Measurements from ENCODE around the gene MYO1E. TPM values are rescaled to one million over a fixed set of nuclear protein-coding genes. Genes with fewer than 3 reads are reported as not detected.
A peak's percentile ranks its signal among the peaks of the same experiment; 100 is the strongest.

MYO1E gene
- polyA plus RNA-seq, 4 donors: 32.3 to 164 (median 104) TPM

GRCh38 chr15:59367022-59367451 is 5.6 kb downstream of the MYO1E start:
- DNase-seq (no peak), FAIRE-seq (no peak)
- no peaks in the 10 kb centered on the region for H3K36me3 ChIP-seq (ENCODE audit: control insufficient read depth in 3 of 3, insufficient read depth in 2 of 3, low read depth in 1 of 3, low read length in 3 of 3)
- no peaks in the 10 kb centered on the region for H3K9me3 ChIP-seq (ENCODE audit: control insufficient read depth in 2 of 2, insufficient read depth in 1 of 2, low read depth in 1 of 2, low read length in 1 of 2)
- H3K27ac ChIP-seq (ENCODE audit: low read depth in 1 of 3, low read length in 2 of 3): no peak overlapping the region
- 82 to 84% (median 83%) methylated on average over 5 of the region's 5 CpGs for WGBS, 3 donors
- H3K27me3 ChIP-seq (ENCODE audit: control insufficient read depth in 3 of 3, insufficient read depth in 3 of 3, low read length in 3 of 3): no peaks in the 10 kb centered on the region
- peaks cover 4 to 5% (median 5%) of the 10 kb centered on the region in 3 donors for H3K4me1 ChIP-seq (ENCODE audit: control insufficient read depth in 3 of 3, insufficient read depth in 2 of 3, low read depth in 1 of 3, low read length in 2 of 3)
- no peak overlapping the region for H3K4me3 ChIP-seq (ENCODE audit: low read depth in 1 of 3, low read length in 3 of 3)

- FAIRE-seq: no peak
- H3K27ac ChIP-seq (ENCODE audit: low read depth in 1 of 3, low read length in 2 of 3): peak overlapping the region in 1 of 3 donors; percentile 30
- DNase-seq: peak; percentile 50 to 56
- no peak overlapping the region for H3K4me3 ChIP-seq (ENCODE audit: low read depth in 1 of 3, low read length in 3 of 3)
- H3K27me3 ChIP-seq (ENCODE audit: control insufficient read depth in 3 of 3, insufficient read depth in 3 of 3, low read length in 3 of 3): no peaks in the 10 kb centered on the region
- H3K4me1 ChIP-seq (ENCODE audit: control insufficient read depth in 3 of 3, insufficient read depth in 2 of 3, low read depth in 1 of 3, low read length in 2 of 3): peaks cover 4 to 5% (median 5%) of the 10 kb centered on the region in 3 donors
- H3K9me3 ChIP-seq (ENCODE audit: control insufficient read depth in 2 of 2, insufficient read depth in 1 of 2, low read depth in 1 of 2, low read length in 1 of 2): no peaks in the 10 kb centered on the region
- 19 to 39% (median 30%) methylated on average over 7 of the region's 7 CpGs for WGBS, 3 donors
- no peaks in the 10 kb centered on the region for H3K36me3 ChIP-seq (ENCODE audit: control insufficient read depth in 3 of 3, insufficient read depth in 2 of 3, low read depth in 1 of 3, low read length in 3 of 3)
These were observed 6.2 kb downstream of the MYO1E start for GRCh38 chr15:59366333-59367021.

GRCh38 chr15:59364248-59364647 is 8.4 kb downstream of the MYO1E start:
- DNase-seq: no peak
- WGBS, 3 donors: 87 to 97% (median 89%) methylated on average over 4 of the region's 4 CpGs
- H3K4me1 ChIP-seq (ENCODE audit: control insufficient read depth in 3 of 3, insufficient read depth in 2 of 3, low read depth in 1 of 3, low read length in 2 of 3): peaks cover 0 to 5% (median 5%) of the 10 kb centered on the region in 3 donors
- no peaks in the 10 kb centered on the region for H3K36me3 ChIP-seq (ENCODE audit: control insufficient read depth in 3 of 3, insufficient read depth in 2 of 3, low read depth in 1 of 3, low read length in 3 of 3)
- no peak overlapping the region for H3K4me3 ChIP-seq (ENCODE audit: low read depth in 1 of 3, low read length in 3 of 3)
- FAIRE-seq: no peak
- H3K9me3 ChIP-seq (ENCODE audit: control insufficient read depth in 2 of 2, insufficient read depth in 1 of 2, low read depth in 1 of 2, low read length in 1 of 2): no peaks in the 10 kb centered on the region
- H3K27ac ChIP-seq (ENCODE audit: low read depth in 1 of 3, low read length in 2 of 3): no peak overlapping the region
- H3K27me3 ChIP-seq (ENCODE audit: control insufficient read depth in 3 of 3, insufficient read depth in 3 of 3, low read length in 3 of 3): no peaks in the 10 kb centered on the region

- Histone ChIP-seq H3K36me3 (ENCODE audit: control insufficient read depth in 3 of 3, insufficient read depth in 2 of 3, low read depth in 1 of 3, low read length in 3 of 3) (peaks cover 0 to 6% (median 0%) of the 10 kb centered on the region in 3 donors), H3K27me3 (ENCODE audit: control insufficient read depth in 3 of 3, insufficient read depth in 3 of 3, low read length in 3 of 3) (no peaks in the 10 kb centered on the region), H3K4me1 (ENCODE audit: control insufficient read depth in 3 of 3, insufficient read depth in 2 of 3, low read depth in 1 of 3, low read length in 2 of 3) (peaks cover 0 to 5% (median 3%) of the 10 kb centered on the region in 3 donors), H3K9me3 (ENCODE audit: control insufficient read depth in 2 of 2, insufficient read depth in 1 of 2, low read depth in 1 of 2, low read length in 1 of 2) (no peaks in the 10 kb centered on the region), H3K4me3 (ENCODE audit: low read depth in 1 of 3, low read length in 3 of 3) (no peak overlapping the region), H3K27ac (ENCODE audit: low read depth in 1 of 3, low read length in 2 of 3) (no peak overlapping the region)
- FAIRE-seq (no peak), DNase-seq (no peak)
- 69 to 85% (median 79%) methylated on average over 2 of the region's 2 CpGs for WGBS, 3 donors
These were observed 10.3 kb downstream of the MYO1E start for GRCh38 chr15:59362331-59362730.

GRCh38 chr15:59360896-59361295 is 11.8 kb downstream of the MYO1E start:
- H3K4me3 ChIP-seq (ENCODE audit: low read depth in 1 of 3, low read length in 3 of 3): no peak overlapping the region
- no peaks in the 10 kb centered on the region for H3K27me3 ChIP-seq (ENCODE audit: control insufficient read depth in 3 of 3, insufficient read depth in 3 of 3, low read length in 3 of 3)
- H3K36me3 ChIP-seq (ENCODE audit: control insufficient read depth in 3 of 3, insufficient read depth in 2 of 3, low read depth in 1 of 3, low read length in 3 of 3): peaks cover 0 to 6% (median 6%) of the 10 kb centered on the region in 3 donors
- no peak overlapping the region for H3K27ac ChIP-seq (ENCODE audit: low read depth in 1 of 3, low read length in 2 of 3)
- H3K4me1 ChIP-seq (ENCODE audit: control insufficient read depth in 3 of 3, insufficient read depth in 2 of 3, low read depth in 1 of 3, low read length in 2 of 3): no peaks in the 10 kb centered on the region
- WGBS, 3 donors: 91 to 98% (median 95%) methylated on average over 2 of the region's 2 CpGs
- FAIRE-seq: no peak
- no peaks in the 10 kb centered on the region for H3K9me3 ChIP-seq (ENCODE audit: control insufficient read depth in 2 of 2, insufficient read depth in 1 of 2, low read depth in 1 of 2, low read length in 1 of 2)
- DNase-seq: no peak

GRCh38 chr15:59360305-59360704 is 12.4 kb downstream of the MYO1E start:
- no peaks in the 10 kb centered on the region for H3K27me3 ChIP-seq (ENCODE audit: control insufficient read depth in 3 of 3, insufficient read depth in 3 of 3, low read length in 3 of 3)
- no peak for DNase-seq
- no peak for FAIRE-seq
- WGBS, 3 donors: 88 to 96% (median 95%) methylated on average over 2 of the region's 2 CpGs
- no peak overlapping the region for H3K27ac ChIP-seq (ENCODE audit: low read depth in 1 of 3, low read length in 2 of 3)
- no peak overlapping the region for H3K4me3 ChIP-seq (ENCODE audit: low read depth in 1 of 3, low read length in 3 of 3)
- H3K36me3 ChIP-seq (ENCODE audit: control insufficient read depth in 3 of 3, insufficient read depth in 2 of 3, low read depth in 1 of 3, low read length in 3 of 3): peaks cover 0 to 6% (median 6%) of the 10 kb centered on the region in 3 donors
- no peaks in the 10 kb centered on the region for H3K9me3 ChIP-seq (ENCODE audit: control insufficient read depth in 2 of 2, insufficient read depth in 1 of 2, low read depth in 1 of 2, low read length in 1 of 2)
- H3K4me1 ChIP-seq (ENCODE audit: control insufficient read depth in 3 of 3, insufficient read depth in 2 of 3, low read depth in 1 of 3, low read length in 2 of 3): peaks cover 0 to 1% (median 0%) of the 10 kb centered on the region in 3 donors

- Histone ChIP-seq H3K4me1 (ENCODE audit: control insufficient read depth in 3 of 3, insufficient read depth in 2 of 3, low read depth in 1 of 3, low read length in 2 of 3) (peaks cover 0 to 11% (median 0%) of the 10 kb centered on the region in 3 donors), H3K27me3 (ENCODE audit: control insufficient read depth in 3 of 3, insufficient read depth in 3 of 3, low read length in 3 of 3) (no peaks in the 10 kb centered on the region), H3K9me3 (ENCODE audit: control insufficient read depth in 2 of 2, insufficient read depth in 1 of 2, low read depth in 1 of 2, low read length in 1 of 2) (no peaks in the 10 kb centered on the region), H3K4me3 (ENCODE audit: low read depth in 1 of 3, low read length in 3 of 3) (no peak overlapping the region), H3K27ac (ENCODE audit: low read depth in 1 of 3, low read length in 2 of 3) (no peak overlapping the region), H3K36me3 (ENCODE audit: control insufficient read depth in 3 of 3, insufficient read depth in 2 of 3, low read depth in 1 of 3, low read length in 3 of 3) (peaks cover 0 to 6% (median 6%) of the 10 kb centered on the region in 3 donors)
- 90 to 94% (median 90%) methylated on average over 7 of the region's 7 CpGs for WGBS, 3 donors
- FAIRE-seq (no peak), DNase-seq (no peak)
These were observed 16.9 kb downstream of the MYO1E start for GRCh38 chr15:59355730-59356129.

- FAIRE-seq (no peak), DNase-seq (no peak)
- no peaks in the 10 kb centered on the region for H3K9me3 ChIP-seq (ENCODE audit: control insufficient read depth in 2 of 2, insufficient read depth in 1 of 2, low read depth in 1 of 2, low read length in 1 of 2)
- peaks cover 0 to 18% (median 4%) of the 10 kb centered on the region in 3 donors for H3K4me1 ChIP-seq (ENCODE audit: control insufficient read depth in 3 of 3, insufficient read depth in 2 of 3, low read depth in 1 of 3, low read length in 2 of 3)
- no peak overlapping the region for H3K4me3 ChIP-seq (ENCODE audit: low read depth in 1 of 3, low read length in 3 of 3)
- WGBS, 3 donors: 68 to 74% (median 70%) methylated on average over 8 of the region's 8 CpGs
- no peak overlapping the region for H3K27ac ChIP-seq (ENCODE audit: low read depth in 1 of 3, low read length in 2 of 3)
- H3K27me3 ChIP-seq (ENCODE audit: control insufficient read depth in 3 of 3, insufficient read depth in 3 of 3, low read length in 3 of 3): no peaks in the 10 kb centered on the region
- H3K36me3 ChIP-seq (ENCODE audit: control insufficient read depth in 3 of 3, insufficient read depth in 2 of 3, low read depth in 1 of 3, low read length in 3 of 3): peaks cover 0 to 6% (median 6%) of the 10 kb centered on the region in 3 donors
These were observed 18.1 kb downstream of the MYO1E start for GRCh38 chr15:59354417-59355031.
